Hepatocyte (in vitro differentiated cells): ENCODE measurements around the gene TMEM145. TPM values are rescaled to one million over a fixed set of nuclear protein-coding genes. Genes with fewer than 3 reads are reported as not detected.

Source experiments
- DNase-seq: peaks from one replicate; pipeline ENCODE4 v3.0.0-alpha.2; 2016; ENCODE audit warnings: low spot score
- H2AFZ ChIP-seq: fragments of 200-600 bp; sonication (generic); 2 replicates; pipeline ENCODE4 v1.6.0; 2016; ENCODE audit warnings: antibody characterized with exemption, mild to moderate bottlenecking
- H3K27ac ChIP-seq: fragments of 200-600 bp; sonication (generic); 2 replicates; pipeline ENCODE4 v1.5.1; 2016; ENCODE audit warnings: mild to moderate bottlenecking
- H3K27me3 ChIP-seq: fragments of 200-600 bp; sonication (generic); 2 replicates; pipeline ENCODE4 v1.6.1; 2016
- H3K36me3 ChIP-seq: fragments of 200-600 bp; sonication (generic); replicated peaks from 2 replicates; pipeline ENCODE4 v1.5.1; 2016; ENCODE audit warnings: low read depth; ENCODE audit not compliant: insufficient read depth
- H3K4me1 ChIP-seq: fragments of 200-600 bp; sonication (generic); 2 replicates; pipeline ENCODE4 v1.5.1; 2016; ENCODE audit warnings: mild to moderate bottlenecking, moderate library complexity; ENCODE audit not compliant: insufficient read depth
- H3K4me2 ChIP-seq: fragments of 200-600 bp; sonication (generic); 2 replicates; pipeline ENCODE4 v1.6.0; 2016
- H3K4me3 ChIP-seq: fragments of 200-600 bp; sonication (generic); 2 replicates; pipeline ENCODE4 v1.5.1; 2016; ENCODE audit warnings: mild to moderate bottlenecking
- H3K79me2 ChIP-seq: fragments of 200-600 bp; sonication (generic); 2 replicates; pipeline ENCODE4 v1.6.0; 2017; ENCODE audit warnings: mild to moderate bottlenecking
- H3K9me2 ChIP-seq: fragments of 200-600 bp; sonication (generic); replicated peaks from 2 replicates; pipeline ENCODE4 v1.6.0; 2017; ENCODE audit warnings: mild to moderate bottlenecking; ENCODE audit not compliant: insufficient read depth
- H3K9me3 ChIP-seq: fragments of 200-600 bp; sonication (generic); 2 replicates; pipeline ENCODE4 v1.5.1; 2016; ENCODE audit warnings: low read depth, mild to moderate bottlenecking
- H4K20me1 ChIP-seq: fragments of 200-600 bp; sonication (generic); 2 replicates; pipeline ENCODE4 v1.6.0; 2016; ENCODE audit warnings: mild to moderate bottlenecking; ENCODE audit not compliant: insufficient read depth, poor library complexity, severe bottlenecking
- EZH2 ChIP-seq: fragments of 200-600 bp; sonication (generic); IDR thresholded peaks from 2 replicates; pipeline ENCODE4 v1.6.1; 2016; ENCODE audit warnings: antibody characterized with exemption, mild to moderate bottlenecking, borderline replicate concordance
- EZH2phosphoT487 ChIP-seq: fragments of 200-600 bp; sonication (generic); IDR thresholded peaks from one replicate; pipeline ENCODE4 v1.6.1; 2018; ENCODE audit warnings: antibody characterized with exemption, mild to moderate bottlenecking, low read depth, moderate library complexity; ENCODE audit not compliant: unreplicated experiment, severe bottlenecking
- WGBS: methylation state at CpG from one replicate; pipeline ENCODE4 v1.1.6; 2016; ENCODE audit warnings: low lambda C conversion rate; ENCODE audit errors: missing lambda C conversion rate; 5-methylcytosine and 5-hydroxymethylcytosine counted together
- polyA plus RNA-seq: library from polyadenylated mRNA; unstranded; fragments of >200 nt; fragmentation: Nextera tagmentation; extraction: Ambion mirVana; gene quantifications from 2 replicates; pipeline ENCODE4 v1.2.1, GENCODE V29; 2016
- total RNA-seq: library from RNA; depleted of rRNA; stranded (reverse); fragments of >200 nt; gene quantifications from 2 replicates; pipeline ENCODE4 v1.2.3, GENCODE V29; 2014
- TF ChIP-seq, protein P1 (sequence below): fragments of 200-600 bp; sonication (generic); IDR thresholded peaks from 2 replicates; pipeline ENCODE4 v1.5.1; 2016; ENCODE audit warnings: antibody characterized with exemption, mild to moderate bottlenecking; ENCODE audit not compliant: poor library complexity

The TMEM145 gene
- total and polyA plus RNA-seq, 2 experiments from 2014 or later, result 0.40 TPM; not detected in 1

DNA sequence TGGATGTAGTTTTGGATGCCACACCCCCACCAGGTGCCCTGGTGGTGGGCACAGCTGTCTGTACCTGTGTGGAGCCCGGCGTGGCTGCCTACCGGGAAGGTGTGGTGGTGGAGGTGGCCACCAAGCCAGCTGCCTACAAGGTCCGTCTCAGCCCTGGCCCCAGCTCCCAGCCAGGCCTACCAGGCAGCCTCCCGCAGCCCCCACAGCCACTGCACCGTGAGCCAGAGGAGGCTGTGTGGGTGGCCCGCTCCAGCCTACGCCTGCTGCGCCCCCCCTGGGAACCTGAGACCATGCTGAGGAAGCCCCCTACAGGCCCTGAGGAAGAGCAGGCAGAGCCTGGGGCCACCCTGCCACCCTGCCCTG is 40.6 kb upstream of the TMEM145 start:
- no peak for DNase-seq
- WGBS, result 82% methylated on average over 8 of the region's 9 CpGs
- no peak overlapping the region for H3K4me2 ChIP-seq
- TF ChIP-seq EZH2 (no peak), EZH2phosphoT487 (no peak)
- H3K27ac ChIP-seq, result no peak overlapping the region
- H3K9me3 ChIP-seq, result no peaks in the 10 kb centered on the region
- H3K4me3 ChIP-seq, result no peak overlapping the region
- H4K20me1 ChIP-seq, result peaks cover 5% of the 10 kb centered on the region
- H3K79me2 ChIP-seq, result peaks cover 66% of the 10 kb centered on the region
- no peak overlapping the region for H2AFZ ChIP-seq
- no peaks in the 10 kb centered on the region for H3K36me3 ChIP-seq
- H3K4me1 ChIP-seq, result peaks cover 24% of the 10 kb centered on the region
- no peaks in the 10 kb centered on the region for H3K27me3 ChIP-seq
- H3K9me2 ChIP-seq, result no peaks in the 10 kb centered on the region

DNA sequence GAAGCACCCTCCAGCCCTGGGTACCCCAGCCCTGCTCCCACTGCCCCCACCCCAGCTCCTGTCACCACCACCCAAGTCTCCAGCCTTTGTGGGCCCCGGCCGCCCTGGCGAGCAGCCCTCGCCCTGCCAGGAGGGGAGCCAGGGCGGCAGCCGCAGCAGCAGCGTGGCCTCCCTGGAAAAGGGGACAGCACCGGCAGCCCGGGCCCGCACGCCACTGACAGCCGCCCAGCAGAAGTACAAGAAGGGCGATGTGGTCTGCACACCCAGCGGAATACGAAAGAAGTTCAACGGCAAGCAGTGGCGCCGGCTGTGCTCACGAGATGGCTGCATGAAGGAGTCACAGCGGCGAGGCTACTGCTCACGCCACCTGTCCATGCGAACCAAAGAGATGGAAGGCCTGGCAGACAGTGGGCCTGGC is 40.1 kb upstream of the TMEM145 start:
- Histone ChIP-seq H3K9me3 (no peaks in the 10 kb centered on the region), H3K27ac (no peak overlapping the region), H3K4me3 (no peak overlapping the region), H3K9me2 (no peaks in the 10 kb centered on the region), H2AFZ (no peak overlapping the region), H3K4me2 (no peak overlapping the region), H3K36me3 (no peaks in the 10 kb centered on the region), H3K4me1 (peaks cover 29% of the 10 kb centered on the region), H3K79me2 (peaks cover 71% of the 10 kb centered on the region), H3K27me3 (no peaks in the 10 kb centered on the region), H4K20me1 (peaks cover 5% of the 10 kb centered on the region)
- TF ChIP-seq EZH2, result no peak
- no peak for TF ChIP-seq EZH2phosphoT487
- TF ChIP-seq, protein P1, sequence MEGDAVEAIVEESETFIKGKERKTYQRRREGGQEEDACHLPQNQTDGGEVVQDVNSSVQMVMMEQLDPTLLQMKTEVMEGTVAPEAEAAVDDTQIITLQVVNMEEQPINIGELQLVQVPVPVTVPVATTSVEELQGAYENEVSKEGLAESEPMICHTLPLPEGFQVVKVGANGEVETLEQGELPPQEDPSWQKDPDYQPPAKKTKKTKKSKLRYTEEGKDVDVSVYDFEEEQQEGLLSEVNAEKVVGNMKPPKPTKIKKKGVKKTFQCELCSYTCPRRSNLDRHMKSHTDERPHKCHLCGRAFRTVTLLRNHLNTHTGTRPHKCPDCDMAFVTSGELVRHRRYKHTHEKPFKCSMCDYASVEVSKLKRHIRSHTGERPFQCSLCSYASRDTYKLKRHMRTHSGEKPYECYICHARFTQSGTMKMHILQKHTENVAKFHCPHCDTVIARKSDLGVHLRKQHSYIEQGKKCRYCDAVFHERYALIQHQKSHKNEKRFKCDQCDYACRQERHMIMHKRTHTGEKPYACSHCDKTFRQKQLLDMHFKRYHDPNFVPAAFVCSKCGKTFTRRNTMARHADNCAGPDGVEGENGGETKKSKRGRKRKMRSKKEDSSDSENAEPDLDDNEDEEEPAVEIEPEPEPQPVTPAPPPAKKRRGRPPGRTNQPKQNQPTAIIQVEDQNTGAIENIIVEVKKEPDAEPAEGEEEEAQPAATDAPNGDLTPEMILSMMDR, result no peak
- over 99% methylated on average over 21 of the region's 23 CpGs for WGBS
- DNase-seq, result no peak

DNA sequence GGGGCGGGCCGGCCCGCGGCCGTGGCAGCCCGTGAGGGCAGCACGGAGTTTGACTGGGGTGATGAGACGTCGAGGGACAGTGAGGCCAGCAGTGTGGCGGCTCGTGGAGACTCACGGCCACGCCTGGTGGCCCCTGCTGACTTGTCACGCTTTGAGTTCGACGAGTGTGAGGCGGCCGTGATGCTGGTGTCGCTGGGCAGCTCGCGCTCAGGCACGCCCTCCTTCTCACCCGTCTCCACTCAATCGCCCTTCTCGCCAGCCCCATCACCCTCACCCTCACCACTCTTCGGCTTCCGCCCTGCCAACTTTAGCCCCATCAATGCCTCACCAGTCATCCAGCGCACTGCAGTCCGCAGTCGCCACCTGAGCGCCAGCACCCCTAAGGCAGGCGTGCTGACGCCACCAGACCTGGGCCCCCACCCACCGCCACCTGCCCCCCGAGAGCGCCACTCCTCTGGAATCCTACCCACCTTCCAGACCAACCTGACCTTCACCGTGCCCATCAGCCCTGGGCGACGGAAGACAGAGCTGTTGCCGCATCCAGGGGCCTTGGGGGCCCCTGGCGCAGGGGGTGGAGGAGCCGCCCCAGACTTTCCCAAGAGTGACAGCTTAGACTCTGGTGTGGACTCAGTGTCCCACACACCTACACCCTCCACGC is 39.6 kb upstream of the TMEM145 start:
- no peaks in the 10 kb centered on the region for H3K9me2 ChIP-seq
- no peak overlapping the region for H3K4me2 ChIP-seq
- peak; percentile 6 for DNase-seq
- no peaks in the 10 kb centered on the region for H3K27me3 ChIP-seq
- H3K79me2 ChIP-seq, result peaks cover 76% of the 10 kb centered on the region
- H3K27ac ChIP-seq, result no peak overlapping the region
- H4K20me1 ChIP-seq, result peaks cover 5% of the 10 kb centered on the region
- H3K36me3 ChIP-seq, result no peaks in the 10 kb centered on the region
- 96% methylated on average over 38 of the region's 43 CpGs for WGBS
- H3K4me1 ChIP-seq, result peaks cover 35% of the 10 kb centered on the region
- H3K9me3 ChIP-seq, result no peaks in the 10 kb centered on the region
- no peak overlapping the region for H2AFZ ChIP-seq
- no peak overlapping the region for H3K4me3 ChIP-seq
- TF ChIP-seq EZH2phosphoT487 (no peak), EZH2 (no peak)
- TF ChIP-seq, protein P1, result no peak

DNA sequence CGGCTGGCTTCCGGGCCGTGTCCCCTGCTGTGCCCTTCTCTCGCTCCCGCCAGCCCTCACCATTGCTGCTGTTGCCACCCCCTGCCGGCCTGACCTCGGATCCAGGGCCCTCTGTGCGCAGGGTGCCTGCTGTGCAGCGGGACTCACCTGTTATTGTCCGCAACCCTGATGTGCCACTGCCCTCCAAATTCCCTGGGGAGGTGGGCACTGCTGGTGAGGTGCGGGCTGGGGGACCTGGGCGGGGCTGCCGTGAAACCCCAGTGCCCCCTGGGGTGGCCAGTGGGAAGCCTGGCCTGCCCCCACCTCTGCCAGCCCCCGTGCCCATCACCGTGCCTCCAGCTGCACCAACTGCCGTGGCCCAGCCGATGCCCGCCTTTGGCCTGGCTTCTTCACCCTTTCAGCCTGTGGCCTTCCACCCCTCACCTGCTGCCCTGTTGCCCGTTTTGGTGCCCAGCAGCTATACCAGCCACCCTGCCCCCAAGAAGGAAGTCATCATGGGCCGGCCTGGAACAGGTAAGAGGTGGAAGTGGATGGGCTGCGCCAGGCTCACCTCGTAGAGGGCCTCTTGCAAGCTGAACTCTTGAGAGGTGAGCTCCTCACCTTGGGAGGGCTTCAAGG is 38.9 kb upstream of the TMEM145 start:
- H3K4me1 ChIP-seq, result peaks cover 41% of the 10 kb centered on the region
- H3K27ac ChIP-seq, result no peak overlapping the region
- H3K4me2 ChIP-seq, result no peak overlapping the region
- H3K36me3 ChIP-seq, result no peaks in the 10 kb centered on the region
- H4K20me1 ChIP-seq, result peaks cover 5% of the 10 kb centered on the region
- no peaks in the 10 kb centered on the region for H3K27me3 ChIP-seq
- WGBS, result 99% methylated on average over 20 of the region's 22 CpGs
- H3K9me2 ChIP-seq, result no peaks in the 10 kb centered on the region
- peak; percentile 6 for DNase-seq
- peaks cover 83% of the 10 kb centered on the region for H3K79me2 ChIP-seq
- no peak overlapping the region for H3K4me3 ChIP-seq
- H3K9me3 ChIP-seq, result no peaks in the 10 kb centered on the region
- no peak for TF ChIP-seq EZH2phosphoT487
- no peak for TF ChIP-seq EZH2
- TF ChIP-seq, protein P1, result no peak
- no peak overlapping the region for H2AFZ ChIP-seq
